GM20431 (cell line): ENCODE results near the gene MESD.

ENCODE experiments used
- in situ Hi-C: fragments of 300-500 bp; cut with MseI, MboI; formaldehyde crosslinking; loops from one replicate; pipeline ENCODE4 v1.15.0; 2020; ENCODE audit warnings: low sequenced_read_pairs; ENCODE audit not compliant: unreplicated experiment

The MESD gene

GRCh38 chr15:80992441-80992840 lies 2.8 kb upstream of the MESD start:
- in situ Hi-C loops: loop anchor here (25.0 kb wide), 1 partner anchor 270 kb away; no protein-coding TSS in a partner anchor

- in situ Hi-C loops: loop anchor here (25.0 kb wide), 1 partner anchor 270 kb away; no protein-coding TSS in a partner anchor
Observed at GRCh38 chr15:80992006-80992405, 2.4 kb upstream of the MESD start.

GRCh38 chr15:80991421-80991820 lies 1.8 kb upstream of the MESD start:
- in situ Hi-C loops: loop anchor here (25.0 kb wide), 1 partner anchor 271 kb away; no protein-coding TSS in a partner anchor

DNA sequence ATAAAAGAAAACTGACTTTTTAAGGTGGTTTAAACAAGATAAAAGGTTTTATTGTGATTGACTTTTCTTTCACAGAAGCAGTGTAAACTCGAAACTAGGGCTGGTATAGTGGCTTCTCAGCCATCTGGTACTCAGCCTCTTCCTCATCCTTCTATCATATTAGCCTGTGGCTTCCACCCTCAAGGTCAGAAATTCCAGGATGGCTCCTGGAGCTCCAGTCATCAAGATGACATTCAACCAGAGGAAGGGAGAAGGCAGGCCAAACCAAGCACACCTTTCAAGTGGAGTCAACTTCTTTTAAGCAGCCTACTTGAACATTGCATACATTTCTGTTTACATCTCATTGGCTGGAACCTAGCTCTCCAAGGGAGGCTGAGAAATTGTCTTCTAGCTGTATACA lies 1.3 kb upstream of the MESD start:
- in situ Hi-C loops: loop anchor here (25.0 kb wide), 1 partner anchor 271 kb away; no protein-coding TSS in a partner anchor

GRCh38 chr15:80989081-80989517 lies 520 bp downstream of the MESD start:
- in situ Hi-C loops: loop anchor here (25.0 kb wide), 1 partner anchor 273 kb away; no protein-coding TSS in a partner anchor

DNA sequence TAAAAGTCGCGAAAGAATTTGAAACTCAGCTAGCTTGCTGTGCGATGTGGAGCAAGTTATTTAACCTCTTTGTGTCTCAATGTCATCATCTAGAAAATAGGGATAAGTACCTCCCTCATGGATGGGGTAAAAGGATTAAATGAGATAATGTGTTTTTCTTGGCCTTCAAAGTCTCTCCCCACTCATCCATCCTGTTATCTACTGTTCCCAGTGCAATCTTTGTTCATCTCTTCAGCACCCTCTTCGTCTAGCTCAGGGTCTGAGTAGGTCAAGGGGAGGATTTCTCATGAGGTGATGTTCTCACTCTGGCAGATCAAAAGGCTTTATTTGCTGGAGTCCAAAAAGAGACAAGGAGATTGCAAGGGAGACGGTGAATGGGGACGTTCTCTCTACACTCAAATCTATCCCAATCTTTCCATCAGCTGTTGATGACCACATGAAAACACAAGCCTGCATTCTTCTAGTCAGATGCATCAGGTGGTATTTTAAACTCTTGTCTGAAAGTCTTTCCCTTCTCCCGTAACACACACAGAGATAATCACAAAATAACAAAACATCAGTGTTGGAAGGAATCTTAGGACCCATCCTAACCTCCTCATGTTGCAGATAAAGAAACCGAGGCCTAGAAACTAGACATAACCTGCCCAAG lies 1.3 kb downstream of the MESD start:
- in situ Hi-C loops: loop anchor here (25.0 kb wide), 1 partner anchor 274 kb away; no protein-coding TSS in a partner anchor

DNA sequence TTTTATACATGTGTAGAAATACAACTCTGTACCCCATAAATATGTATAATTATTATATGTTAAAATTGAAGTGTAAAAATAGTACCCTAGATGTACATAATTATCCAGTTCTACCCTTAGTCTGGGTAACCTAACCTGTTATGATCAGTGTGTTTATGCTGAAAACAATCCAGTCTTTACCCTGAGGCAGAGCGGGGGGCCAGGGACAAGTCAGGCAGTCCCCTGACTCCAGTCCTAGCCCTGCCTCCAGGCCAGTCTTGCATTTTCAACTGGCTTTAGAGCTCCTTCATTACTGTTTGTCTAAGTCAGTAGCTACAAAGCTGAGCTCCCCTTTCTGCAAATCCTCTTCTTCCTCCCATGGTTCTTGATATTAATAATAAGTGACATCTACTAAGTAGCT lies 3.1 kb downstream of the MESD start:
- in situ Hi-C loops: loop anchor here (25.0 kb wide), 1 partner anchor 276 kb away; no protein-coding TSS in a partner anchor

GRCh38 chr15:80985981-80986380 lies 3.6 kb downstream of the MESD start:
- in situ Hi-C loops: loop anchor here (25.0 kb wide), 1 partner anchor 276 kb away; no protein-coding TSS in a partner anchor

- in situ Hi-C loops: loop anchor here (25.0 kb wide), 1 partner anchor 277 kb away; no protein-coding TSS in a partner anchor
Observed at GRCh38 chr15:80984856-80985255, 4.8 kb downstream of the MESD start.

DNA sequence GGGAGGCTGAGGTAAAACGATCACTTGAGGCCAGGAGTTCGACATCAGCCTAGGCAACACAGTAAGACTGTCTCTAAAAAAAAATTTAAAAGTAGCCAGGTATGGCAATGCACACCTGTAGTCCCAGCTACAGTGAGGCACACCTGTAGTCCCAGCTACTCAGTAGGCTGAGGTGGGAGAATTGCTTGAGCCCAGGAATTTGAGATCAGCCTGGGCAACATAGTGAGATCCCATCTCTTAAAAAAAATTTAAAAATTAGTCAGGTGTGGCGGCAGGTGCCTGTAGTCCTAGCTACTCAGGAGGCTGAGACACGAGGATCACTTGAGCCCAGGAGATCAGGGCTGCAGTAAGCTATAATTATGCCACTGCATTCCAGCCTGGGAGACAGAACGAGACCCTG lies 6.8 kb downstream of the MESD start:
- in situ Hi-C loops: loop anchor here (25.0 kb wide), 1 partner anchor 279 kb away; no protein-coding TSS in a partner anchor

GRCh38 chr15:80982205-80982604 lies 7.4 kb downstream of the MESD start:
- in situ Hi-C loops: loop anchor here (25.0 kb wide), 1 partner anchor 280 kb away; no protein-coding TSS in a partner anchor

DNA sequence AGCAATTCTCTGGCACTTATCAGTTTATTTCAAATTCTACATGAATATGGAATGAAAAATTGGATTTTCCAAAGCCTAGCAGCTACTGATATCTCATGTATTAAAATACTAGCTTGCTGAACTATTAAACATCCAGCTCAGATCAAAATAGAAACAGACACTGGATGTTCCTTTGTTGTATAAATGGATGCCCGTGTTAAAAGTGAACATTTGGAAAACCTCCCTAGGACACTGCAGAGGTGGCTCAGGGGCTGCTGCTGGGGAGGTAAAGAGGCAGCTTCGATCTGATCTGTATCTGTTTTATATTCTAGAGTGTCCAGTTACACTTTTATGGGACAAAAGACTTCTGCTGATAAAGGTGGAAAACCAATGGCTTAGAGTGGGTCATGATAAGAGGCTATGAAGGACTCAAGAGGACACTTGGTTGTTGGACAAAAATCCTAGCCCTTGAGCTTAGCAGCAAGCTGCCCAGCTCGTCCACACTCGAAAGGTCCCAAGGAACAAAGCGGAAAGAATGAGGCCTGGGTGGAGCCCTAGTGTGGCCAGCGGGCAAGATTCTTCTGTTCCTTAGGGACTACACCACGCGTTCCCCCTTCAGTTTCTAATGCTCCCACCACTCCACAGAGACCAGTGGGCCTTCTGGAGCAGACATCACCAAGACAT lies 9.9 kb downstream of the MESD start:
- in situ Hi-C loops: loop anchor here (25.0 kb wide), 1 partner anchor 283 kb away; no protein-coding TSS in a partner anchor

GRCh38 chr15:80978685-80979329 lies 10.8 kb downstream of the MESD start:
- in situ Hi-C loops: loop anchor here (25.0 kb wide), 1 partner anchor 283 kb away; no protein-coding TSS in a partner anchor

DNA sequence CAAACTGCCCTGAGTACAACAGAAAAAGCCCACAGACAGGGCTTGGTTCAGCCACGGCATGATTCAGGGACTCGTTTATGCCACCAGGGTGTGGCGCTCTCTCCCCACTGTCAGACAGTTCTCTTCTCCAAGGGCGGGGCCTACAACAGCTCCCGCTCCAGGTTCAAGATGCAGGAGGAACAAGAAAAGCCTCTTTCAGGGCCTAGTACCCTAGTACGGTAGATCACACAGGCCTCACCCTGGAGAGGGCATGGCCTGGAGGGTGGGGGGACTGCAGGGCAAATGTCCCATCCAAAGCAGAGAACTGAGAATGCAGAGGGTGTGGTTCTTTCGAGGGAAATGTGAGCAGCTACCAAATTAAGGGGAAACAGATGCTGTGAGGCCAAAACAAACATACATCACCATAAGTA lies 12.0 kb downstream of the MESD start:
- in situ Hi-C loops: loop anchor here (25.0 kb wide), 1 partner anchor 285 kb away; no protein-coding TSS in a partner anchor

DNA sequence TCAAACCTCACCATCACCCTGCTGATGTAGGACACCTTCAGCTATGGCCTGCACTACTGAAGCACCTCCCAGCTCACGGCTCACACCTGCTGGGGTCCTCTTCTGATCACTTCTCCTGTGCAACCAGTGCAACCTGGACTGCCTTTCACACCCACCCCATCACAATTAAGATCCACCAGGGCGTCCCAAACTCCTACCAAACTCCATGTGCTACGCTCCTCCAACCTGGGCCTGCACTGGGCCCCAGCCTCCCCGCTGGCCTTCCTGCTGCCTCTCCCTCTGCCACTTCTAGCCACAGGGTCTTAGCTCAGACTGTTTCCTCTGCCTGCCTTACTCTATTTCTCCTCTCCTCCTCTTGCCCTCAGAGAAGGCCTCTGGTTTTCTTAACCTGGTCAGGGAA lies 12.8 kb downstream of the MESD start:
- in situ Hi-C loops: loop anchor here (25.0 kb wide), 1 partner anchor 285 kb away; no protein-coding TSS in a partner anchor

- in situ Hi-C loops: loop anchor here (25.0 kb wide), 2 partner anchors 287 to 513 kb away; no protein-coding TSS in a partner anchor
Observed at GRCh38 chr15:80974914-80975313, 14.7 kb downstream of the MESD start.

DNA sequence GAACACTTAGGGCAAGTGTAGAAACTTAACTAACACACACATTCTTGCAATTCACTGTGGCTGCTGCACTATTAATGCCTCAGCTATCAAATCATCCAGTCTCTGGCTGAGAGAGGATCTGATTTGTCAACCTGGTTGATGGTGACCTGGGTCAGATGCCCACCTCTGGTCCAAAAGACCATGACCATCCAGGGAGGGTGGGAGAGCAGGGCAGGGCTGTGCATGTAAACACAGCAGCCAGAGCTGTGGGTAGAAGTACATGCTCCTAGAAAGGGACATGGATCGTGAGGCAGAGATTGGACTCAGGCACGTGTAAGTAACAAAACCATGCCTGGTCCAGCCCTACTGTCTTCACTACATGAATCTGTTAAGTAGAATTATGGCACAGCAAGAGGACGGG lies 17.3 kb downstream of the MESD start:
- in situ Hi-C loops: loop anchor here (25.0 kb wide), 1 partner anchor 510 kb away; no protein-coding TSS in a partner anchor

DNA sequence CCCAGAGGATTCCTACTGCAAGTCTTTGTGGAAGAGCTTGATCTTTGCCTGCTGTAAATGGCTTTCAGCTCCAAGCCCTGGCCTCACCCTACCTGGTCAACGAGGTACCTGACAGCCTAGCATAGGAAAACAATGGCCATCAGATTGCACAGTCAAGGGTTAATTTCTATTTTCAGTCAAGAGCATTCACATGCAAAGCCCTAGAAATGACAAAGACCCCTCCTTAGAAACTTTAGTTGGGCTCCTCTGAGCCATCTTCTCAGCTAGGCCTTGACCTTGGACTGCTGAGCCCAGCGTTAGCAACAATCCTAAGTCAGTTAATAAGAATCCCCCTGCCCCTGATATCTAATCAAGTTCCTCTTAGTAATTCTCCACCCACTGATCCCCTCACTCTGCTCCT lies 18.5 kb downstream of the MESD start:
- in situ Hi-C loops: loop anchor here (25.0 kb wide), 1 partner anchor 509 kb away; no protein-coding TSS in a partner anchor

DNA sequence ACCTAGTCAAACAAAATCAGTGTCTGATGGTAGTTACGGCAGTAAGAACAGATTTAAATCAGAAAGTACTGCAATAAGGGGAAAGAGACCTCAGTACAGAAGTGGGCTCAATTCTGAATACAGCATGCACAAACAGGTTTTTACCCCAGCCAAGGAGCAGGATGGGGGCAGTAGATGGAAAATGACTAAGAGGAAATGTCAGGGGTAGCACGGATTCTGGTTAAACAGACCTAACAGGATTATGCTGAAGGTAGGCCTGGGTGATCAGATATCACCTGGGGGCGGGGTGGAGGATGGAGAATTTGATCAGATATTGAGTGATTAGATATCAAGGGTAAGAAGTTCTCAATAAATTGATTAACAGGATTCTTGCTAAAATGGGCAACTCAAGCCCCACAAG lies 19.0 kb downstream of the MESD start:
- in situ Hi-C loops: loop anchor here (25.0 kb wide), 1 partner anchor 508 kb away; no protein-coding TSS in a partner anchor
